GM18526 (cell line): ENCODE data around the gene GTPBP6.

ENCODE experiments used
- POLR2A ChIP-seq: IDR thresholded peaks from 3 replicates; pipeline ENCODE4 v1.6.1; 2011; ENCODE audit not compliant: insufficient read length; ENCODE audit errors: extremely low read depth

The GTPBP6 gene

DNA sequence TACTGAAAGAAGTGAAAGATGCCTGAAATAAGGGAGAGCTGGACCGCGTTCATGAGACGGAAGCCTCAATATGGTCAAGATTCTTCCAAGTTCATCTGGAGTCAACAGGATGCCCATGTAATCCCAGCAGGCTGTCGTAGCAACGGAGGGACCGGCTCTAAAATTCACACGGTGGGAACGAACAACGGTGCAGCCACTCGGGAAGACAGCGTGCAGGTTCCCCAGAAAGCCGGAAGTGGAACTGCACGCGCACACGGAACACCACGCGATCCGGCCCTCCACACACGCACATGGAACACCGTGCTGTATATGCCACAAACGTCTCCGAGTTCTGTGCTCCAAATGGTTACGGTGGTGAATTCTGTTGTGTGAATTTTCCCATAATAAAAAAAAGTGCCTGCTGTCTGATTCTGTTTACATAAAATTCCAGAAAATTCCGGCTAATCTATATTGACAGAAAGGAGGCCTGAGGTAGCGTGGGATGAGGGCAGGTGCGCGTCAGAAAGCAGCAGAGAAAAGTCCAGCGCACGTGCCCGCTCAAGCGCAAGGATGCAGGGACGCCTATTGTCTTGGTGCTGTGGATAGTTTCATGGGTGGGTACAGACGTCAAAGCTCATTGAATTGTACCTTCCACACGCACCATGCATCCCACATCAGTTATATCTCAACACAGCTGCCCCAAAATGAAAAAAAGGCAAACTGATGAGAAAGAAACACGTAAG, 36.9 kb upstream of the GTPBP6 start:
- TF ChIP-seq POLR2A, result no peak

DNA sequence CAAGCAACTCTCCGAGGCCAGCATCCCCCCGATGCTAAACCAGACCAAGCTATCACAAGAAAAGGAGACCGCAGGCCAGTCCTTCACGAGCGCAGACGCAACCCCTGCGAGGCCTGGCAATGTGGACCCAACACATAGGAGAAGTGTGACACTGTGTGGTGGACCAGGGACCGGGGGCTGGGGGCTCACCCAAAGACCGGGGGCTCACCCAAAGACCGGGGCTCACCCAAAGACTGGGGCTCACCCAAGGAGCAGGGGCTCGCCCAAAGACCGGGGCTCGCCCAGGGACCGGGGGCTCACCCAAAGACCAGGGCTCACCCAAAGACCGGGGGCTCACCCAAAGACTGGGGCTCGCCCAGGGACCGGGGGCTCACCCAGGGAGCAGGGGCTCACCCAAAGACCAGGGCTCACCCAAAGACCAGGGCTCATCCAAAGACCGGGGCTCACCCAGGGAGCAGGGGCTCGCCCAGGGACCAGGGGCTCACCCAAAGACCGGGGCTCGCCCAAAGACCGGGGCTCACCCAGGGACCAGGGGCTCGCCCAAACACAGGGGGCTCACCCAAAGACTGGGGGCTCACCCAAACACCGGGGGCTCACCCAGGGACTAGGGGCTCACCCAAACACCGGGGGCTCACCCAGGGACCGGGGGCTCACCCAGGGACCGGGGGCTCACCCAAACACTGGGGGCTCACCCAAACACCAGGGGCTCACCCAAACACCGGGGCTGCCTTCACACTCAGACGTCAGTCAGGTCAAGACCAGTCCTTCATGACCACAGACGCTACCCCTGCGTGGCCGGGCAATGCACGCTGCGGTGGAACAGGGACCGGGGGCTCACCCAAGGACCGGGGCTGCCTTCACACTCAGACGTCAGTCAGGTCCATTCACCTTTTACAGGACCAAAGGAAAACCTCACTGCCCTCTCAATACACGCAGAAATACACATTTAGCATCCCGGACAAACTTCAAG, 35.3 kb upstream of the GTPBP6 start:
- no peak for TF ChIP-seq POLR2A

DNA sequence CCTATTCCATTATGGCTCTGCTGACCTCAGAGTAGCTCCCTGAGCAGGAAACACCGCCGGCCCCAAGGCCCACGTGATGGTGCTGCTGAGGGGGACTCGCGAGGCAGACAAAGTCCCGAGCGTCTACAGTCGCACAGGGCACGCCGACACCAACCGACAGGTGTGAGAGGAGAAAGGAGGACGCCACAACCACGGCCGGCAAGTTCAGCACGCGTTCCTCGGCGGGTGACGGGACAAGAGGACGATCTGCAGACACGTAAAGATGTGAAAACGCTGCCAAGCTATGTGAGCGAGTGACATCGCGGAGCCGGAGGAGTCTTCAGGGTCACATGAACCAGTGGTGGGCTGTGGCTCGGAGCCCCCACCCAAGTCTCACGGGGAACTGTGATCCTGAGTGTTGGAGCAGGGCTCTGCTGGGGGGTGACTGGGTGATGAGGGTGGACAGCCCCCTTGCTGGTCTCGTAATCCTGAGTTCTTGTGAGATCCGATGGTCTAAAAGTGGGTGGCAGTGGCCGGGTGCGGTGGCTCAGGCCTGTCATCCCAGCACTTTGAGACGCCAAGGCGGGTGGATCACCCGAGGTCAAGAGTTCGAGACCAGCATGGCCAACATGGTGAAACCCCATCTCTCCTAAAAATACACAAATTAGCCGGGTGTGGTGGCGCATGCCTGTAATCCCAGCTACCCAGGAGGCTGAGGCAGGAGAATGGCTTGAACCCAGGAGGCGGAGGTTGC, 34.2 kb upstream of the GTPBP6 start:
- TF ChIP-seq POLR2A, result no peak

DNA sequence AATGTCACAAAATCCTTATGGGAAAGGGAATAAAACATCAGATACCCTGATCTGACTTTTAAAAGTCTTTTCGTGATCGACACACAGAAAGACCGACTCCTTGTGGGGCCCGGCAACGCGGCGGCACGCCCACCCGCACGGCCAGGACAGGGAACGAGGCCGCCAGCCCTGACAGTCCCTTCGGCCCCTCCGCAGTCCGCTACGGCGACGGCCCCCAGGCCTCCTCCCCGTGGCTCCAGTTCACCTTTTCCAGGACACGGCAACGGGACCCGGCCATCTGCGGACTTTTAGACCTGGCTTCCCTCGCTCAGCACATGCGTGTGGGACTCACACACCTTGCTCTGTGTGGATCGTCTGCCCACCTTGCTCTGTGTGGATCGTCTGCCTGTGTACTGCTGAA, 33.6 kb upstream of the GTPBP6 start:
- TF ChIP-seq POLR2A, result no peak

DNA sequence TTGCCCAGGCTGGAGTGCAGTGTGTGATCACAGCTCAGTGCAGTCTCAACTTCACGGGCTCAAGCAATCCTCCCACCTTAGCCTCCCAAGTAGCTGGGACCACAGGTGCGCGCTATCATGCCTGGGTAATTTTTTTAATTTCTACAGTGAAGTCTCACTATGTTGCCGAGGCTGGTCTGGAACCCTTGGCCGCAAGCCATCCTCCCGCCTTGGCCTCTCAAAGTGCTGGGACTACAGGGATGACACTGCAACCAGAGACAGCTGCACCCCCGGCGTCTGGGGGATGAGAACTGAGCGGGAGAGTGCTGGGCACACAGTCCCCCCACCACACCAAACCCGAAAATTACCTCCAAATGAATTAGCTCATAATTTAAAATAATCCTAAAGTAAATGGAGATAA, 33.1 kb upstream of the GTPBP6 start:
- TF ChIP-seq POLR2A, result no peak

DNA sequence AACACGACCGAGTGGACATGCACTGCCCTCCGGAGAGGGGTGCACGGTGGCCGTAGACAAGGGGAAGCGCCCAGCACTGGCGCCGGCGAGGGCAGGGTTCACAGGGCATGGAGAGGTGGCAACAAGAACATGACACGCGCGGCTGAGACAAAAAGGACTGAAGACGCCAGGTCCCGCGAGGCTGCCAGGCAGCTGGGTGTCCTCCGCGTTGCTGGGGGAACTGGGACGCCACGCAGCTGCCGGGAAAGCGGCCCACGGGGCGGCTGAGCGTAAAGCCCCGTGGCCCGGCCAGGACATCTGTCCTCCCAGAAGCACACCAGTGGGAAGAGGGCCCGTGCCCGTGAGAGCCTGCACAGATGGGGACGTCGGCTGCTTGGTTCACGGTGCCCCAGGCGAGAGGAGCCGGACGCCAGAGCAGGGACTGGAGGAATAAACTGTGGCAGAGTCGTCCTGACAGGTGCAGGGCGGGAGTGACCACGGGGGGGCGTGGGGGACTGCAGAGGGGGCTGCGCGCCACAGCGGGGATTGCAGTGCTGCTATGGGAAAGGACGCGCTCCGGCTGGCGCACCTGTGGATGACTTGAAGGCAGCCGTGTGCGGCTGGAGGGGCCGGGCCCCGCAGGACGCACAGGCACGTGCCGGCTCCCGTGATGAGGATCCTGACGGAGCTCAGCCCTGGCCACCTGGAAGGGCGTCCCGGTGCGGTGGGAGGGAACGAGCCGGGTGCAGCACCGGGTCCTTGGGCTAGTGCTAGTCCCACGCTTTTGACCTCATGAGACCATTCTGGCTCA, 32.1 kb upstream of the GTPBP6 start:
- TF ChIP-seq POLR2A, result no peak

DNA sequence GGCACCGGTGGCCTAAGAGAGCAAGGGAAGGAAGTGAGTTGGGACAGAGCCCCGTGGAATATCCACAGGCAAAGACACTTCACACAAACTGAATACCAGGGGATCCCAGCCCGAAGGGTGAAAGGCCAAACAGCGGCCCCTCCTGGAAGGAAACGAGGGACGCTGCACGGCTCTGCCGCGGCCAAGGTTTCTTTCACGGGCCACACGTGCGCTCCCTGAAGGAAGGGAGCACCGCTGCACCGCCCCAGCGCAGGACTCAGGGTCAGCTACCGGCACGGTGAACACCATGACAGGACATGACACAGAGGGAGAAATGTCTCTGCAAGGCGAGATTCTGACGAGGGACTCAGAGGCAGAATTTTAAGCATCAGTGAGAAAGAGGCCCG, 31.5 kb upstream of the GTPBP6 start:
- TF ChIP-seq POLR2A, result no peak

DNA sequence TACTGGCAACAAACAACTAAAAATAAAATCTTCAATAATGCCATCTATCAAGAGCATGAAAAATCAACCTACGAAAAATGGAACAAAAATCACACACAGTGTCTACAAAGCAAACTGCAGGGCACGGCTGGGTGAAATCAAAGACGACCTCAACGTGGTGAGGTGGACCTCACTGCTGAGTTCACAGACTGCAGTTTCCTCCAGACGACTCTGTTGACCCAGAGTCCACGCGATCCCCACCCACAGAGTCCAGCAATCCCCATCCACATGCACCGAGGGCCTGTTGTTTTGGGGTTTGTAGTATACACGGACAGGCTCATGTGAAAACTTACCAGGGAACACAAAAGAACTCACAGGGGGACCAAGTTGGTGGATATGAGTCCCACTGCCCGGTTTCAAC, 31.1 kb upstream of the GTPBP6 start:
- TF ChIP-seq POLR2A, result no peak

DNA sequence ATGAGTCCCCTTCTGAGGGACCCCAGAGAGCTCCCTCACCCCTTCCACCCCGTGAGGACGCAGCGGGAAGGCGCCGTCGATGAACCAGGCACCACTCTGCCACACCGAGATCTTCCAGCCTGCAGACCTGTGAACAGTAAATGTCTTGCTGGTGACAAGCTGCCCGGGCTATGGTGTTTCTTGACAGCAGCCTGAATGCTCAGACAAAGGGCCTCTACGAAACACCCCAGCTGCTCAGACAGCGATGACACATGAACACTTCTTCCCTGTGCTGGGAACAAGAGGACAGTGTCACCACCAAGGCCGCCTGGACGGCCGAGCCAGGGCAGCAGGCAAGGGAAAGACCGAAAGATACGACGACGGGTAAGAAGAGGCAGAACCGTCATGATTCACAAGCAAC, 30.6 kb upstream of the GTPBP6 start:
- no peak for TF ChIP-seq POLR2A

DNA sequence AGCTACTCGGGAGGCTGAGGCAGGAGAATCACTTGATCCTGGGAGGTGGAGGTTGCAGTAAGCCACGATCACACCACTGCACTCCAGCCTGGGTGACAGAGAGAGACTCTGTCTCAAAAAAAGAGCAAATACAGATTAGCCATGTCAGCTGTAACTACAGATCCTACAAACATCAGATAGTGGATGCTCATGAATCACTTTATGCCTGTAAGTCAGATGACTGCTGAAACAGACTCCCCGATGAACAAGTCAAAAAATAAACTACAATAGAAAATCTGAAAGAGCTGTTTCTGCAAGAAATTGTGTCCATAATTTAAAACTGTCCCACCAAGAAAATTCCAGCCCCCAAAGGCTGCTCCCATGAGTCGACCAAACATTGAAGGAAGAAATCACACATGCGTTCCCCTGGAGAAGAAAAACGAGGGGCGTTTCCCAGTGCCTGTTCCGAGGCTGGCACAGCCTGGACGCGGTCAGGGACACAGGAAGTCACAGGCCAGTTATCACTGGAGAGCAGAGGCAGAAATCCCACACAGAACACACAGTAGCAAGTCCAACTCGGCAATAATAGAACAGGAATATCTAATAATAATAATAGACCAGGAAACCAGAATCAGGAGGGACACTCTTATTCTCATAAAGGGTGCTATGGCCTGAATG, 30.0 kb upstream of the GTPBP6 start:
- TF ChIP-seq POLR2A, result no peak

DNA sequence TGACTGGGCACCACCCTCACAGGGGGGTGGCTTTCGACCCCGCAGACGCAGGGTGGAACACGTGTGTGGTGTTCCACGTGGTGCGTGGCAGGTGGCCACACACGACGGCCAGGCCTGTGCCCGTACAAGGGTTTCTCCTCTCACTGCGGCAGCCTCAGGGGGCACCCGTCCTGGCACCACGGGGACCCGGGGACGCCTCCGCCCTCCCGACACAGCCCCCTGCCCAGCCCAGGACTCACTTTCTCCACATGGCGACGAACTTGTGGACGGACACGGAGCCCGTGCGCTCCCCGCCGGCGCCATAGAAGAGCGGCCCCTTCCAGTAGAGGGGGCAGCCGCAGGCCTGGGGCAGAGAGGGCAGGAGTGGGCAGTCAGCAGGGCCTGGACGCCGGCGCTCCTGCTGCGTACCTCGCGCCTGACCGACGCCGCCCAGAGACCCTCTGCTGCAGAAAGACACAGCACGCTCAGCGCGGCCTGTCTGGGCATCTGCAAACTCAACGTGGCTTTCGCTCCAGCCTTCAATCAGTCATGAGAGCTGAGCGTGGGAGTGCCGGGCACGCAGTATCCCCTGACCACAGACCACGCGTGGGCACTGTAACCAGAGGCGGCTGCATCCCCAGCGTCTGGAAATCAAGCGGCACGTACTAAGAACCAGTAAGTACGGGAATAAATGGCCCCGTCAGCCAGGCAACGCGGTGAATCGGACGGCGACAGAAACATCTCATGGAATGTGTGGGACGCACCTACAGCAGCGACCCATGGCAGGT, 28.9 kb upstream of the GTPBP6 start:
- no peak for TF ChIP-seq POLR2A

DNA sequence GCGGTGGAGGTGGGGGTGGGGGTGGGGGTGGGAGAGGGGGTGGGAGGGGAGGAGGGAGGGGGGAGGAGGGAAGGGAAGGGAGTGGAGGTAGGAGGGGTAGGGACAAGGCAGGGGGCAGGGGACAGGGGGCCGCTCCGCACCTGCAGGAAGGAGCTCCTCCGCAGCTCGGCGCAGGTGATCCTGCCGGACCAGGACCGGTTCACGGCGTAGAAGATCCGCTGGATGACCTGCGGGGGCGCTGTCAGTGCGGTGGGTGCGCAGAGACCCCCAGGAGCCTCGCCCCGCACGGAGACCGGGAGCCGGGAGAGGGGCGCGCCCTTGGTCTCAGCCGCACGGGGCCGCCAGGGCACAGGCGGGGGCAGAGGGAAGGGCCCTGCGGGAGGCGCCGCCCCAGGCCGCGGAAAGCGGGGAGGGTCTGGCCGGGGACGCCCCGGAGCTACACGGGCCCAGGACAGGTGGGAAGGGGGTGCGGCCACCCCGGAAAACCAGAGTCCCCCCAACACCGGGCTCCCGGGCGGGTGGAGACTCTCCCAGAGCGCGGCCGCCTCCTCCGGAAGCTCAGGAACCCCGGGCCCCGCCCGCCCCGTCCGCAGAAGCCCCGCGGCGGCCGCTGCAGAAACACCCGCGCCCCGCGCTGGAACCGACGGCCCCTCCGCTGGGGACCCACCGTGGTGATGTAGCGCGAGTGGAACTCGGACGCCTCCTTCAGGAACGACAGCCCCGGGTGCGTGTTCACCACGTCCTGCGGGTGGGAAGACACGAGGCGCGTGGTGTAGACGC, 27.6 kb upstream of the GTPBP6 start:
- TF ChIP-seq POLR2A, result no peak
